HCT116 (cell line): ENCODE results near the gene CD28. TPM values are rescaled to one million over a fixed set of nuclear protein-coding genes. Genes with fewer than 3 reads are reported as not detected.

Experiments
- ATAC-seq: fragments of 200-7000 bp; cut with Tn5 transposase; 2 replicates; pipeline ENCODE4 v1.9.1; 2020; ENCODE audit warnings: mild to moderate bottlenecking, moderate library complexity
- BruUV-seq: library from RNA; stranded (reverse); fragments of 400-500 nt; replicated peaks from 2 replicates; lab custom pipeline; 2021; lab: Mats Ljungman, UMichigan
- CTCF ChIA-PET: fragments of 300-600 bp; sonication (Branson Sonifier 250); formaldehyde crosslinking; loops from one replicate; lab custom pipeline; 2021; ENCODE audit warnings: antibody characterized with exemption; lab: Charles Lee
- POLR2A ChIA-PET: fragments of 300-600, 350-600 bp; sonication (Branson Sonifier 250); formaldehyde crosslinking; loops from one replicate; lab custom pipeline; 2021; ENCODE audit warnings: antibody characterized with exemption; lab: Charles Lee
- RAD21 ChIA-PET, 2 experiments: fragments of 300-600 bp; sonication (Branson Sonifier 250); formaldehyde crosslinking; loops; one replicate each; lab custom pipeline; 2023; ENCODE audit warnings: low total read pairs in 2 of 2; ENCODE audit not compliant: uncharacterized antibody in 2 of 2, unreplicated experiment in 2 of 2, low non-redundant PET in 1 of 2; lab: Charles Lee
- DNase-seq: peaks from one replicate; pipeline ENCODE4 v3.0.0-alpha.2; 2010; ENCODE audit warnings: low read depth, low spot score
- H2AFZ ChIP-seq: fragments of 200-600 bp; shearing (Covaris generic), sonication (generic); 2 replicates; pipeline ENCODE4 v1.6.1; 2017; ENCODE audit warnings: low read depth, mixed run types, mixed read lengths, antibody characterized with exemption, low read length; ENCODE audit not compliant: poor library complexity, severe bottlenecking
- H3K27ac ChIP-seq: 2 replicates; pipeline ENCODE4 v1.5.1; 2012; ENCODE audit warnings: low read depth, low read length
- H3K27me3 ChIP-seq: fragments of 200-600 bp; sonication (generic); 2 replicates; pipeline ENCODE4 v1.6.1; 2016; ENCODE audit warnings: mixed run types, low read length, mixed read lengths; ENCODE audit not compliant: insufficient read depth
- H3K36me3 ChIP-seq, 2 experiments: fragments of 200-500 bp in 1 of 2; fragments of 200-600 bp in 1 of 2; sonication (Bioruptor generic) in 1 of 2; sonication (generic) in 1 of 2; 2 replicates each; pipeline versions ENCODE4 v1.5.1 to v1.6.1; 2014 to 2016; ENCODE audit warnings: low read length in 2 of 2, inconsistent platforms in 1 of 2, mixed read lengths in 1 of 2, mixed run types in 1 of 2; ENCODE audit not compliant: insufficient read depth in 2 of 2, control insufficient read depth in 1 of 2
- H3K4me1 ChIP-seq, 2 experiments: fragments of 200-600 bp in 1 of 2; sonication (generic) in 1 of 2; 2 replicates each; pipeline versions ENCODE4 v1.5.1 to v1.6.1; 2012 to 2017; ENCODE audit warnings: low read length in 2 of 2, inconsistent platforms in 1 of 2, mild to moderate bottlenecking in 1 of 2, mixed read lengths in 1 of 2, mixed run types in 1 of 2, moderate library complexity in 1 of 2; ENCODE audit not compliant: insufficient read depth in 2 of 2, control insufficient read depth in 1 of 2
- H3K4me2 ChIP-seq: fragments of 200-600 bp; sonication (generic); 2 replicates; pipeline ENCODE4 v1.6.1; 2017; ENCODE audit warnings: mixed run types, low read length, mixed read lengths
- H3K4me3 ChIP-seq, 2 experiments: fragments of 200-600 bp in 1 of 2; sonication (generic) in 1 of 2; replicated peaks in 1 of 2; 2 replicates each; pipeline ENCODE4 v1.5.1; 2011 to 2016; ENCODE audit warnings: low read length in 2 of 2, control low read depth in 1 of 2, low read depth in 1 of 2, mild to moderate bottlenecking in 1 of 2, mixed read lengths in 1 of 2, mixed run types in 1 of 2
- H3K79me2 ChIP-seq: fragments of 200-600 bp; sonication (generic); 2 replicates; pipeline ENCODE4 v1.6.1; 2017; ENCODE audit warnings: mild to moderate bottlenecking, mixed run types, low read length, moderate library complexity, mixed read lengths; ENCODE audit not compliant: insufficient read depth
- H3K9ac ChIP-seq: fragments of 200-600 bp; sonication (generic); 2 replicates; pipeline ENCODE4 v1.6.1; 2016; ENCODE audit warnings: low read length, mixed read lengths
- H3K9me2 ChIP-seq: fragments of 200-600 bp; sonication (generic), shearing (Covaris generic); 2 replicates; pipeline ENCODE4 v1.6.1; 2017; ENCODE audit warnings: mixed run types, mild to moderate bottlenecking, moderate library complexity; ENCODE audit not compliant: insufficient read depth
- H3K9me3 ChIP-seq, 2 experiments: fragments of 200-500 bp in 1 of 2; fragments of 200-600 bp in 1 of 2; sonication (Bioruptor generic) in 1 of 2; sonication (generic) in 1 of 2; 2 replicates each; pipeline ENCODE4 v1.6.1; 2014 to 2017; ENCODE audit warnings: low read length in 2 of 2, mixed read lengths in 2 of 2, inconsistent platforms in 1 of 2, low read depth in 1 of 2, mild to moderate bottlenecking in 1 of 2, mixed run types in 1 of 2, moderate library complexity in 1 of 2; ENCODE audit not compliant: control insufficient read depth in 1 of 2, insufficient read depth in 1 of 2
- H4K20me1 ChIP-seq: fragments of 200-600 bp; sonication (generic), shearing (Covaris generic); 2 replicates; pipeline ENCODE4 v1.6.1; 2017; ENCODE audit warnings: mixed run types, mild to moderate bottlenecking, moderate library complexity; ENCODE audit not compliant: insufficient read depth
- CBX3 ChIP-seq: IDR thresholded peaks from 2 replicates; pipeline ENCODE4 v1.6.1; 2012; ENCODE audit warnings: low read depth
- CEBPB ChIP-seq: IDR thresholded peaks from 2 replicates; pipeline ENCODE4 v1.6.1; 2012; ENCODE audit warnings: low read depth
- EGR1 ChIP-seq: IDR thresholded peaks from 2 replicates; pipeline ENCODE4 v1.6.1; 2012; ENCODE audit warnings: low read depth
- ELF1 ChIP-seq: IDR thresholded peaks from 2 replicates; pipeline ENCODE4 v1.6.1; 2012; ENCODE audit warnings: low read depth, borderline replicate concordance
- FOSL1 ChIP-seq: IDR thresholded peaks from 2 replicates; pipeline ENCODE4 v1.6.1; 2012; ENCODE audit warnings: low read depth
- SIN3A ChIP-seq: IDR thresholded peaks from 2 replicates; pipeline ENCODE4 v1.6.1; 2012; ENCODE audit warnings: low read depth
- SP1 ChIP-seq: IDR thresholded peaks from 2 replicates; pipeline ENCODE4 v1.6.1; 2012; ENCODE audit warnings: low read depth
- SRF ChIP-seq: IDR thresholded peaks from 2 replicates; pipeline ENCODE4 v1.6.1; 2012; ENCODE audit warnings: low read depth
- ZBTB33 ChIP-seq: IDR thresholded peaks from 2 replicates; pipeline ENCODE4 v1.6.1; 2011; ENCODE audit warnings: mild to moderate bottlenecking, low read length, moderate library complexity; ENCODE audit not compliant: insufficient replicate concordance; ENCODE audit errors: extremely low read depth
- ZFX ChIP-seq: fragments of 450-650 bp; IDR thresholded peaks from 2 replicates; pipeline ENCODE4 v1.6.1; 2017
- intact Hi-C: fragments of 100-400 bp; cut with micrococcal nuclease; formaldehyde crosslinking; loops from 2 replicates; pipeline ENCODE4 v1.10.0; 2022
- total RNA-seq: library from RNA; stranded (reverse); gene quantifications from one replicate; pipeline ENCODE4 v1.2.1, GENCODE V29; 2021; ENCODE audit not compliant: unreplicated experiment
- TF ChIP-seq, protein P1 (sequence below), 3 experiments: fragments of 200-600 bp in 1 of 3; sonication (generic) in 1 of 3; IDR thresholded peaks in 2 of 3; conservative IDR thresholded peaks in 1 of 3; 2 replicates each; pipeline ENCODE4 v1.5.1; 2012 to 2017; ENCODE audit warnings: low read depth in 2 of 3, low read length in 2 of 3, antibody characterized with exemption in 1 of 3, borderline replicate concordance in 1 of 3, control low read depth in 1 of 3, mild to moderate bottlenecking in 1 of 3, mixed read lengths in 1 of 3, mixed run types in 1 of 3, moderate library complexity in 1 of 3; ENCODE audit not compliant: insufficient read depth in 1 of 3
- TF ChIP-seq, protein P2 (sequence below): IDR thresholded peaks from 2 replicates; pipeline ENCODE4 v1.6.1; 2012; ENCODE audit warnings: low read depth
- TF ChIP-seq, protein P3 (sequence below): IDR thresholded peaks from 2 replicates; pipeline ENCODE4 v1.6.1; 2012

The CD28 gene
- total RNA-seq, 1 experiment from 2014 or later = 0.37 TPM

GRCh38 chr2:203781151-203781550 lies 74.7 kb downstream of the CD28 start (continued):
- TF ChIP-seq, protein P1, sequence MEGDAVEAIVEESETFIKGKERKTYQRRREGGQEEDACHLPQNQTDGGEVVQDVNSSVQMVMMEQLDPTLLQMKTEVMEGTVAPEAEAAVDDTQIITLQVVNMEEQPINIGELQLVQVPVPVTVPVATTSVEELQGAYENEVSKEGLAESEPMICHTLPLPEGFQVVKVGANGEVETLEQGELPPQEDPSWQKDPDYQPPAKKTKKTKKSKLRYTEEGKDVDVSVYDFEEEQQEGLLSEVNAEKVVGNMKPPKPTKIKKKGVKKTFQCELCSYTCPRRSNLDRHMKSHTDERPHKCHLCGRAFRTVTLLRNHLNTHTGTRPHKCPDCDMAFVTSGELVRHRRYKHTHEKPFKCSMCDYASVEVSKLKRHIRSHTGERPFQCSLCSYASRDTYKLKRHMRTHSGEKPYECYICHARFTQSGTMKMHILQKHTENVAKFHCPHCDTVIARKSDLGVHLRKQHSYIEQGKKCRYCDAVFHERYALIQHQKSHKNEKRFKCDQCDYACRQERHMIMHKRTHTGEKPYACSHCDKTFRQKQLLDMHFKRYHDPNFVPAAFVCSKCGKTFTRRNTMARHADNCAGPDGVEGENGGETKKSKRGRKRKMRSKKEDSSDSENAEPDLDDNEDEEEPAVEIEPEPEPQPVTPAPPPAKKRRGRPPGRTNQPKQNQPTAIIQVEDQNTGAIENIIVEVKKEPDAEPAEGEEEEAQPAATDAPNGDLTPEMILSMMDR (IDR thresholded peaks at IDR 0.05 in 2 of 3, conservative IDR thresholded peaks at IDR 0.05 in 1 of 3; ENCODE audit: borderline replicate concordance in 1 of 3, insufficient read depth in 1 of 3, low read depth in 2 of 3, low read length in 2 of 3) = no peak
- TF ChIP-seq, protein P2, sequence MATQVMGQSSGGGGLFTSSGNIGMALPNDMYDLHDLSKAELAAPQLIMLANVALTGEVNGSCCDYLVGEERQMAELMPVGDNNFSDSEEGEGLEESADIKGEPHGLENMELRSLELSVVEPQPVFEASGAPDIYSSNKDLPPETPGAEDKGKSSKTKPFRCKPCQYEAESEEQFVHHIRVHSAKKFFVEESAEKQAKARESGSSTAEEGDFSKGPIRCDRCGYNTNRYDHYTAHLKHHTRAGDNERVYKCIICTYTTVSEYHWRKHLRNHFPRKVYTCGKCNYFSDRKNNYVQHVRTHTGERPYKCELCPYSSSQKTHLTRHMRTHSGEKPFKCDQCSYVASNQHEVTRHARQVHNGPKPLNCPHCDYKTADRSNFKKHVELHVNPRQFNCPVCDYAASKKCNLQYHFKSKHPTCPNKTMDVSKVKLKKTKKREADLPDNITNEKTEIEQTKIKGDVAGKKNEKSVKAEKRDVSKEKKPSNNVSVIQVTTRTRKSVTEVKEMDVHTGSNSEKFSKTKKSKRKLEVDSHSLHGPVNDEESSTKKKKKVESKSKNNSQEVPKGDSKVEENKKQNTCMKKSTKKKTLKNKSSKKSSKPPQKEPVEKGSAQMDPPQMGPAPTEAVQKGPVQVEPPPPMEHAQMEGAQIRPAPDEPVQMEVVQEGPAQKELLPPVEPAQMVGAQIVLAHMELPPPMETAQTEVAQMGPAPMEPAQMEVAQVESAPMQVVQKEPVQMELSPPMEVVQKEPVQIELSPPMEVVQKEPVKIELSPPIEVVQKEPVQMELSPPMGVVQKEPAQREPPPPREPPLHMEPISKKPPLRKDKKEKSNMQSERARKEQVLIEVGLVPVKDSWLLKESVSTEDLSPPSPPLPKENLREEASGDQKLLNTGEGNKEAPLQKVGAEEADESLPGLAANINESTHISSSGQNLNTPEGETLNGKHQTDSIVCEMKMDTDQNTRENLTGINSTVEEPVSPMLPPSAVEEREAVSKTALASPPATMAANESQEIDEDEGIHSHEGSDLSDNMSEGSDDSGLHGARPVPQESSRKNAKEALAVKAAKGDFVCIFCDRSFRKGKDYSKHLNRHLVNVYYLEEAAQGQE = no peak
- TF ChIP-seq ZFX = no peak
- no peak for TF ChIP-seq SRF
- TF ChIP-seq SP1 = no peak

- Histone ChIP-seq H3K9me3 (no peaks in the 10 kb centered on the region), H3K27me3 (no peaks in the 10 kb centered on the region), H4K20me1 (no peaks in the 10 kb centered on the region), H3K9me2 (no peaks in the 10 kb centered on the region), H3K27ac (no peak overlapping the region), H3K79me2 (no peaks in the 10 kb centered on the region), H3K4me2 (no peak overlapping the region), H3K4me3 (no peak overlapping the region), H3K36me3 (no peaks in the 10 kb centered on the region), H2AFZ (peak overlapping the region; percentile 85), H3K9ac (no peak overlapping the region), H3K4me1 (peaks cover 0 to 7% of the 10 kb centered on the region in 2 experiments; a peak in 2 of 4 replicates)
- ATAC-seq = peak; percentile 98
- RAD21 ChIA-PET = no interaction called here
- BruUV-seq = no TSS peak
- CTCF ChIA-PET = interaction anchor here (0.7 kb wide), 1 partner anchor 249 kb away, joined by 3 read pairs; no protein-coding TSS in a partner anchor
- POLR2A ChIA-PET = interaction anchor here (1.4 kb wide), 1 partner anchor 29 kb away, joined by 3 read pairs; no protein-coding TSS in a partner anchor
- intact Hi-C loops = loop anchor here (1.0 kb wide), 1 partner anchor 298 kb away; no protein-coding TSS in a partner anchor
- peak; percentile 61 for DNase-seq
- TF ChIP-seq ZBTB33 (no peak), CBX3 (peak; percentile 26; the same call in 1 of the 2 replicates), CEBPB (no peak), SIN3A (no peak), ELF1 (no peak), FOSL1 (no peak), EGR1 (no peak)
- TF ChIP-seq, protein P3, sequence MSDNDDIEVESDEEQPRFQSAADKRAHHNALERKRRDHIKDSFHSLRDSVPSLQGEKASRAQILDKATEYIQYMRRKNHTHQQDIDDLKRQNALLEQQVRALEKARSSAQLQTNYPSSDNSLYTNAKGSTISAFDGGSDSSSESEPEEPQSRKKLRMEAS = no peak
- TF ChIP-seq, protein P1 (IDR thresholded peaks at IDR 0.05 in 2 of 3, conservative IDR thresholded peaks at IDR 0.05 in 1 of 3; ENCODE audit: borderline replicate concordance in 1 of 3, insufficient read depth in 1 of 3, low read depth in 2 of 3, low read length in 2 of 3) = peak; percentile 49 to 90 (median 76); a peak in 5 of 6 replicates
Measured at GRCh38 chr2:203782262-203782976, 76.0 kb downstream of the CD28 start.
